ENCODE data around the gene INSM2. TPM values are rescaled to one million over a fixed set of nuclear protein-coding genes. Genes with fewer than 3 reads are reported as not detected.

INSM2 gene
- total RNA-seq, 2 donors from 2014 or later: not detected

DNA sequence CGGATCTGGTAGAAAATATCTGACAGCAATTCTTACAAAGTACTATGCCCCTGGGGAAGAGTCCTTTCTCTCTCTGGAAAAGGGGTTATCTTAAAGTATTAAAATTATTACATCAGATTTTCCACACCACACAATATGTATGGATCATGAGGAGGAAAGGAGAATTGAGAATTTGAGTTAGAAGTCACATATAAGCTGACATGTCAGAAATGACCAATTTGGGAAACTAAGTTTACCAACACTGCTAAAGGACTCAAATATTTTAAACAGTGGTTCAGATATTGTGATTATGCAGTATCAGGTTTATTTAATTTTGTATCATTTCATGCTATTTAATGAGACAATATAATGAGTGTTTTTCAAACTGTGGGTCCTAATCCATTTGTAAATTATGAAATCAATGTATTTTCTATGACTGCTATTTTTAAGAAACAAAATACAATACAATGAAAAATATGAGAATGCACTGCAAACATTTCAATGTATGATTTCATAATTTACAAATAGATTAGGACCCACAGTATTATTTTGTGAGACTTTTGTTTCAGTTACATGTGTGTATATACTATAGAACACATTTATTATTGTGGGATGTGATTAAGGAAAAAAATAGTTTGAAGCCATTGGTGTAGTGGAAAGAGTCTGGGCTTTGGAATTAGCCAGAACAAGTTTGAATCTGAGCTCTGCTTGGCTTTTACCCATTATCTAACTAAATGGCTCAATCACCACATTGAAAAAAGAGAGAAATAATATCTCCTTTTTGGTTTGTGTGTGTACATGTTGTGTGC, 1.8 kb upstream of the INSM2 start:
- H3K27me3 Mint-ChIP-seq: peaks cover 58% of the 10 kb centered on the region
- no peaks in the 10 kb centered on the region for H3K9me3 Mint-ChIP-seq
- ATAC-seq (replicated peaks): no peak
- H3K4me3 Mint-ChIP-seq: peak overlapping the region; percentile 61
- peaks cover 6% of the 10 kb centered on the region for H3K4me1 Mint-ChIP-seq
- no peak overlapping the region for H3K27ac Mint-ChIP-seq
- H3K36me3 Mint-ChIP-seq (ENCODE audit: low read depth): peaks cover 4% of the 10 kb centered on the region

GRCh38 chr14:35532783-35533356, 1.1 kb upstream of the INSM2 start:
- Mint-ChIP-seq H3K4me3 (peak overlapping the region; percentile 61), H3K4me1 (peaks cover 6% of the 10 kb centered on the region), H3K9me3 (no peaks in the 10 kb centered on the region), H3K36me3 (ENCODE audit: low read depth) (peaks cover 10% of the 10 kb centered on the region), H3K27ac (no peak overlapping the region), H3K27me3 (peaks cover 57% of the 10 kb centered on the region)
- no peak for ATAC-seq (replicated peaks)

- H3K36me3 Mint-ChIP-seq (ENCODE audit: low read depth): peaks cover 15% of the 10 kb centered on the region
- no peaks in the 10 kb centered on the region for H3K9me3 Mint-ChIP-seq
- H3K4me3 Mint-ChIP-seq: peak overlapping the region; percentile 65
- no peak overlapping the region for H3K27ac Mint-ChIP-seq
- peaks cover 6% of the 10 kb centered on the region for H3K4me1 Mint-ChIP-seq
- H3K27me3 Mint-ChIP-seq: peaks cover 42% of the 10 kb centered on the region
- peak; percentile 24 for ATAC-seq (replicated peaks)
Measured at GRCh38 chr14:35534208-35534872, 376 bp downstream of the INSM2 start.

DNA sequence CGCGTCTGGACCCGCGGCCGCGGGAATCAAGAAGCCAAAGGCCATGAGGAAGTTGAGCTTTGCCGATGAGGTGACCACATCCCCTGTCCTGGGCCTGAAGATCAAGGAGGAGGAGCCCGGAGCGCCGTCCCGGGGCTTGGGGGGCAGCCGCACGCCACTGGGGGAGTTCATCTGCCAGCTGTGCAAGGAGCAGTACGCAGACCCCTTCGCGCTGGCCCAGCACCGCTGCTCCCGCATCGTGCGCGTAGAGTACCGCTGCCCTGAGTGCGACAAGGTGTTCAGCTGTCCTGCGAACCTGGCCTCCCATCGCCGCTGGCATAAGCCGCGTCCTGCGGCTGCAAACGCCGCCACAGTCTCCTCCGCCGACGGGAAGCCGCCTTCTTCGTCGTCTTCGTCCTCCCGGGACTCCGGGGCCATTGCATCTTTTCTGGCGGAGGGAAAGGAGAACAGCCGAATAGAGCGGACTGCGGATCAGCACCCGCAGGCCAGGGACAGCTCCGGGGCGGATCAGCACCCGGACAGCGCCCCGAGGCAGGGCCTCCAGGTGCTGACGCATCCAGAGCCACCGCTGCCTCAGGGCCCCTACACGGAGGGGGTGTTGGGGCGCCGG, 1.0 kb downstream of the INSM2 start:
- peak; percentile 54 for ATAC-seq (replicated peaks)
- Mint-ChIP-seq H3K36me3 (ENCODE audit: low read depth) (peaks cover 22% of the 10 kb centered on the region), H3K4me1 (peaks cover 6% of the 10 kb centered on the region), H3K27ac (no peak overlapping the region), H3K27me3 (peaks cover 36% of the 10 kb centered on the region), H3K4me3 (peak overlapping the region; percentile 65), H3K9me3 (no peaks in the 10 kb centered on the region)

DNA sequence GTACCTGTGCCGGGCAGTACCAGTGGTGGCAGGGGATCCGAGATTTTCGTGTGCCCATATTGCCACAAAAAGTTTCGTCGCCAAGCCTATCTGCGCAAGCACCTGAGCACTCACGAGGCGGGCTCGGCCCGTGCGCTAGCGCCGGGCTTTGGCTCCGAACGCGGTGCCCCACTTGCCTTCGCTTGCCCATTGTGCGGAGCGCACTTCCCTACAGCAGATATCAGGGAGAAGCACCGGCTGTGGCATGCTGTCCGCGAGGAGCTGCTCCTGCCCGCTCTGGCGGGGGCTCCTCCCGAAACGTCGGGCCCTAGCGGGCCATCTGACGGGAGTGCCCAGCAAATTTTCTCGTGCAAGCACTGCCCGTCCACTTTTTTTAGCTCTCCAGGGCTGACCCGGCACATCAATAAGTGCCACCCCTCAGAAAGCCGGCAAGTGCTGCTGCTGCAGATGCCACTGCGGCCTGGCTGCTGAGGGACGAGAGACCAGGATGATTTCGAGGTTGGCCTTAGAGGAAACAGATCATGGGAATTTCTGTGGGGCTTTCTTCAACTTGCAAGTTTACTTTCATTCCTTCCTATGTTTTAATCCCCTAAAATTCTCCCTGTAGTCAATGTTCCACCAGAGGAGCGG, 1.6 kb downstream of the INSM2 start:
- Mint-ChIP-seq H3K36me3 (ENCODE audit: low read depth) (peaks cover 23% of the 10 kb centered on the region), H3K9me3 (no peaks in the 10 kb centered on the region), H3K27ac (no peak overlapping the region), H3K4me1 (peaks cover 6% of the 10 kb centered on the region), H3K27me3 (peaks cover 30% of the 10 kb centered on the region), H3K4me3 (peak overlapping the region; percentile 65)
- no peak for ATAC-seq (replicated peaks)

DNA sequence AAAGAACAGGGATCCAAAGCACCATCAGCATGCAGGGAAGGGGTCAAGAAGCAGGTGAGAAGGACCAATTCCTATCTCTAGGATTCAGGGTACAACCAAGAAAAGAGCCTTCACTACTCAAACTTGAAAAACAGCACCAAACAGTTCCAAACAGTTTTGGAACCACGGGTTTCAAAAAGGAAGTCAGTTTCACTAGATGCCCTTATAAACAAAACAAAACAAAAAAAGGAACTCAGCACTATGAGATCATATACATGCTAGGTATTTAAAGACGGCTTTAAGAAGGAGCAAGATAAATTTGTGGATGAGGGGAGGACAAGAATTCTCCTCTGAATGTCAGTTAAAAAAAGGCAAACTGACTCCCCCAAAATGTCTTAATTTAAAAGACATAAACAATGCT, 6.0 kb downstream of the INSM2 start:
- Mint-ChIP-seq H3K27ac (no peak overlapping the region), H3K4me1 (no peaks in the 10 kb centered on the region), H3K27me3 (peaks cover 8% of the 10 kb centered on the region), H3K4me3 (no peak overlapping the region), H3K9me3 (no peaks in the 10 kb centered on the region), H3K36me3 (ENCODE audit: low read depth) (peaks cover 23% of the 10 kb centered on the region)
- ATAC-seq (replicated peaks): no peak

DNA sequence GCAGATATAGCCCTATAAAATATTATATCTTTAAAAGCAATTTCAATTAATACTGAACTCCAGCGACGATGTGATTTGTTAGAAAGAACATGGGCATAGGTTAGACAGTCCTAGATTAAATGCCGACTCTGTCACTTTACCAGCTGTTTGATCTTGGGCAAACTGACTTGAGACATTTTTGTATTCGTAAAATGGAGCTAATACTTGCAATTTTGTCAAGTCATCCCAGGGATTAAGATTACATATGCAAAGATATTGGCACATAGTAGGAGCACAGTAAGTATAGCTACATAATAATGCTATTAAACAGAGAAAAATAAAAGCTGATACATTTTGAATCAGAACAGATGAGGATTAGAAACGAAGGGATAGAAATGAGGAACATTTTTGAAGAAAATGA, 9.0 kb downstream of the INSM2 start:
- H3K4me3 Mint-ChIP-seq: no peak overlapping the region
- H3K4me1 Mint-ChIP-seq: no peaks in the 10 kb centered on the region
- peaks cover 13% of the 10 kb centered on the region for H3K36me3 Mint-ChIP-seq (ENCODE audit: low read depth)
- no peaks in the 10 kb centered on the region for H3K27me3 Mint-ChIP-seq
- H3K27ac Mint-ChIP-seq: no peak overlapping the region
- no peaks in the 10 kb centered on the region for H3K9me3 Mint-ChIP-seq
- no peak for ATAC-seq (replicated peaks)

- Mint-ChIP-seq H3K27me3 (no peaks in the 10 kb centered on the region), H3K4me3 (no peak overlapping the region), H3K36me3 (ENCODE audit: low read depth) (peaks cover 17% of the 10 kb centered on the region), H3K9me3 (no peaks in the 10 kb centered on the region), H3K4me1 (no peaks in the 10 kb centered on the region), H3K27ac (no peak overlapping the region)
- no peak for ATAC-seq (replicated peaks)
Measured at GRCh38 chr14:35549551-35549950, 15.6 kb downstream of the INSM2 start.

DNA sequence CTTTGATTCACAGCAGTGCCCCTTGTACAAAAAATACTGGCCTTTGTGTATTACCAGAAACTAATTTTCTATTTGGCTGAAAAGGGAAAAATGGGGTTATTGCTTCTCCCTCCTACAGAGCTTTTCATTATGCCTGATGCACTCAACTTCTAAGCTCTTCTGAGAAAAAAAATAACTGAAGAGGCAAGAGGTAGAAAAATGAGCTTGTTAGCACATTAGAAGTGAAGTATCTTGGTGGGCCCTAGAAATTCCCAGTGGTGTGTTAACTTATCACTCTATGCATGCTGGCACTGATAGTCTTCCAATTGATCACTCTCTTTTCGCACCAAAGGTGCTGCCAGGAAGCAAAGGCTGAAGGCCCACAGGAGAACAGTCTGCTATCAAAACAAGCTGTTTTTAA, 17.1 kb downstream of the INSM2 start:
- ATAC-seq (replicated peaks): no peak
- H3K4me3 Mint-ChIP-seq: no peak overlapping the region
- H3K9me3 Mint-ChIP-seq: no peaks in the 10 kb centered on the region
- peaks cover 17% of the 10 kb centered on the region for H3K36me3 Mint-ChIP-seq (ENCODE audit: low read depth)
- no peaks in the 10 kb centered on the region for H3K27me3 Mint-ChIP-seq
- H3K4me1 Mint-ChIP-seq: no peaks in the 10 kb centered on the region
- H3K27ac Mint-ChIP-seq: no peak overlapping the region

- Mint-ChIP-seq H3K4me3 (no peak overlapping the region), H3K36me3 (ENCODE audit: low read depth) (peaks cover 8% of the 10 kb centered on the region), H3K4me1 (no peaks in the 10 kb centered on the region), H3K9me3 (no peaks in the 10 kb centered on the region), H3K27ac (no peak overlapping the region), H3K27me3 (no peaks in the 10 kb centered on the region)
- no peak for ATAC-seq (replicated peaks)
Measured at GRCh38 chr14:35553808-35554207, 19.8 kb downstream of the INSM2 start.

DNA sequence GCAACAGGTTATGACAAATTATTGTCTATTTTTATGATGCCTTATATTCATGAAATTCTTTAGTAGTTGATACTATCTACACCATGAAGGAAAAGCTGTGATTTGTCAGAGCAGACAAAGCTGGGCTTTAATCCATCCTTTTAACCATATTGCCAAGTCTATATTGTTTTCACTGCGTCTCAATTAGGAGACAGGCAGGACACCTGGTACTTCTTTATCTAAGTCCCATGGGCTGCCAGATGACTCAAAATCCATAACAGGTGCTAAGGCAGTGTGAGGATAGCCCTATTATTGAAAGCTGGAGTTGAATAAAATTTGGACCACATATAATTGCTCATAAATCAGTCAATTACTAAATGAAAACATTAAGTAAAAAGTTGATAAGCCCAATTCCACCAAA, 22.6 kb downstream of the INSM2 start:
- Mint-ChIP-seq H3K9me3 (no peaks in the 10 kb centered on the region), H3K27me3 (no peaks in the 10 kb centered on the region), H3K4me1 (no peaks in the 10 kb centered on the region), H3K27ac (no peak overlapping the region), H3K36me3 (ENCODE audit: low read depth) (no peaks in the 10 kb centered on the region), H3K4me3 (no peak overlapping the region)
- ATAC-seq (replicated peaks): no peak

- H3K9me3 Mint-ChIP-seq: no peaks in the 10 kb centered on the region
- no peaks in the 10 kb centered on the region for H3K4me1 Mint-ChIP-seq
- H3K27me3 Mint-ChIP-seq: no peaks in the 10 kb centered on the region
- no peak overlapping the region for H3K4me3 Mint-ChIP-seq
- no peak overlapping the region for H3K27ac Mint-ChIP-seq
- H3K36me3 Mint-ChIP-seq (ENCODE audit: low read depth): no peaks in the 10 kb centered on the region
- ATAC-seq (replicated peaks): no peak
Measured at GRCh38 chr14:35557221-35557747, 23.3 kb downstream of the INSM2 start.

DNA sequence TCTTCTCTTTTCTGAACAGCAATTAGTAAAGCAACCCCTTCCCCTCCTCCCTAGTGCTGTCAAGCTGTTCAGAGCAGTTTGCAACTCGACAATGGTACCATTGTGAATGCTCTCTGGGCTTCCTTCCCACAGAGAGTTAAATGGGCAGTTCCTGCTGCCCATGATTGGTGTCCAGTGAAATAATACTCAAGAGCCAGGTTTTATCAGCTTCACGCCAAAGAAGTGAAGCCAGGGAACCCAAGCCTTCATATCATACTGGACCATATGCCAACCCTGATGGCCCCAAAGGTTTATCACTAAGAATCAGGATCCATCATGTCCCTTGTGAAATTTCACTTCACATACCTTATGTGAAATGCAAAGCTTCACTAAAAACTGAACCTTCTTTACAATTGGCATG, 24.7 kb downstream of the INSM2 start:
- no peaks in the 10 kb centered on the region for H3K4me1 Mint-ChIP-seq
- no peaks in the 10 kb centered on the region for H3K9me3 Mint-ChIP-seq
- no peak for ATAC-seq (replicated peaks)
- H3K4me3 Mint-ChIP-seq: no peak overlapping the region
- H3K27me3 Mint-ChIP-seq: no peaks in the 10 kb centered on the region
- no peak overlapping the region for H3K27ac Mint-ChIP-seq
- H3K36me3 Mint-ChIP-seq (ENCODE audit: low read depth): no peaks in the 10 kb centered on the region

DNA sequence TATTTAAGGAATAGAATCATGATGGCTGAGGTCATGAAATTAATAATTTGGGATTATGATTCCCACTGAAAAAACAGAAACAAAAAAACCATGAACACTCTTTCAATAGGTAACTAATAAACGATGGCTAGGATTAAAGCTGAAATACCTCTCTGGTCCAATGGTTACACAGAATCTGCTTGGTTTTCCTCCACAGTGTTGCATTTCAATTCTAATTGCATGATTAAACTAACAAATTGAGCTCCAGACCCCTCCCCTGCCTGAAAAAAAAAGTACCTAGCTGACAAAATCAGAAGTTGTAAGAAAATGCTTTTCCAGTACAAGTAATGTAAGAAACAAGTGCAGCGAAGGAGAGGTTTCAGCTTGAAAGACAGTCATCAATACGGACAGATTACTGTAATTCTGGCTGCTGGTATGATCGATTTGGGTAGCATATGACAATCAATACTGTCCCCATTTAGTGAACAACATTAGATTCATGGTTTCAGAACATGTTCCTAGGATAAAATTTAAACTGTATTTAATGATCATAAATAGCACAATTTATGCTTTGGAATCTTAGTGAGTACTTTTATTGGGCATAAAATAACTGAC, 32.0 kb downstream of the INSM2 start:
- no peaks in the 10 kb centered on the region for H3K9me3 Mint-ChIP-seq
- no peaks in the 10 kb centered on the region for H3K4me1 Mint-ChIP-seq
- no peak for ATAC-seq (replicated peaks)
- H3K36me3 Mint-ChIP-seq (ENCODE audit: low read depth): peaks cover 22% of the 10 kb centered on the region
- no peaks in the 10 kb centered on the region for H3K27me3 Mint-ChIP-seq
- no peak overlapping the region for H3K27ac Mint-ChIP-seq
- H3K4me3 Mint-ChIP-seq: no peak overlapping the region

Measured in activated T-helper 17 cell treated with anti-CD3 and anti-CD28 coated beads, Interleukin-2, amount 50 U/mL, for 72 hours (primary cell).